ENCODE measurements around the gene PRKN.

GRCh38 chr6:162726947-162727321, 632 bp downstream of the PRKN start:
- TF ChIP-seq, protein P1, sequence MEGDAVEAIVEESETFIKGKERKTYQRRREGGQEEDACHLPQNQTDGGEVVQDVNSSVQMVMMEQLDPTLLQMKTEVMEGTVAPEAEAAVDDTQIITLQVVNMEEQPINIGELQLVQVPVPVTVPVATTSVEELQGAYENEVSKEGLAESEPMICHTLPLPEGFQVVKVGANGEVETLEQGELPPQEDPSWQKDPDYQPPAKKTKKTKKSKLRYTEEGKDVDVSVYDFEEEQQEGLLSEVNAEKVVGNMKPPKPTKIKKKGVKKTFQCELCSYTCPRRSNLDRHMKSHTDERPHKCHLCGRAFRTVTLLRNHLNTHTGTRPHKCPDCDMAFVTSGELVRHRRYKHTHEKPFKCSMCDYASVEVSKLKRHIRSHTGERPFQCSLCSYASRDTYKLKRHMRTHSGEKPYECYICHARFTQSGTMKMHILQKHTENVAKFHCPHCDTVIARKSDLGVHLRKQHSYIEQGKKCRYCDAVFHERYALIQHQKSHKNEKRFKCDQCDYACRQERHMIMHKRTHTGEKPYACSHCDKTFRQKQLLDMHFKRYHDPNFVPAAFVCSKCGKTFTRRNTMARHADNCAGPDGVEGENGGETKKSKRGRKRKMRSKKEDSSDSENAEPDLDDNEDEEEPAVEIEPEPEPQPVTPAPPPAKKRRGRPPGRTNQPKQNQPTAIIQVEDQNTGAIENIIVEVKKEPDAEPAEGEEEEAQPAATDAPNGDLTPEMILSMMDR (IDR thresholded peaks at IDR 0.05; ENCODE audit: extremely low read depth in 1 of 2, insufficient read depth in 1 of 2, low read depth in 1 of 2, low read length in 2 of 2): no peak
- TF ChIP-seq JUN (IDR thresholded peaks at IDR 0.05; ENCODE audit: borderline replicate concordance, insufficient read depth, insufficient read length, low read depth) (no peak), POLR2AphosphoS5 (IDR thresholded peaks at IDR 0.05; ENCODE audit: insufficient read depth, low read depth, low read length) (no peak)

All from endothelial cell of umbilical vein (primary cell).